ENCODE results near the gene ZSCAN31. TPM values are rescaled to one million over a fixed set of nuclear protein-coding genes. Genes with fewer than 3 reads are reported as not detected.

The ZSCAN31 gene
- total RNA-seq, 1 experiment from 2014 or later = 6.6 TPM

DNA sequence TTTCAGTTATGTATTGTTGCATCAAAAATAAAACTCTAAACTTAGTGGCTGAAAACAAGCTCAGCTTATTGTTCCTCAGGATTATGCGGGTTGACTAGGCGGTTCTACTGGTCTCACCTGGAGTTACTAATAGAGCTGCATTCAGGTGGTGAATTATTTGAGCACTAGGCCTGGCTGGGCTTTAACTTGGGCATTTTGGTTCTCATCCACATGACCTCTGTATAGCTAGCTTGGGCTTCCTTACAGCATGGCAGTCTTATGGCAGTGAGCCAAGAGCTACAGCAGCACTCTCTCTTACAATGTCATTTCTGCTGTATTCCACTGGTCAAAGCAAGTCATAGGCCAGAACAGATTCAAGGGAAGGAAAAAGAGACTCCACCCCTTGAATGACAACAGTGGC is 53.0 kb downstream of the ZSCAN31 start (continued):
- TF ChIP-seq, protein P1, sequence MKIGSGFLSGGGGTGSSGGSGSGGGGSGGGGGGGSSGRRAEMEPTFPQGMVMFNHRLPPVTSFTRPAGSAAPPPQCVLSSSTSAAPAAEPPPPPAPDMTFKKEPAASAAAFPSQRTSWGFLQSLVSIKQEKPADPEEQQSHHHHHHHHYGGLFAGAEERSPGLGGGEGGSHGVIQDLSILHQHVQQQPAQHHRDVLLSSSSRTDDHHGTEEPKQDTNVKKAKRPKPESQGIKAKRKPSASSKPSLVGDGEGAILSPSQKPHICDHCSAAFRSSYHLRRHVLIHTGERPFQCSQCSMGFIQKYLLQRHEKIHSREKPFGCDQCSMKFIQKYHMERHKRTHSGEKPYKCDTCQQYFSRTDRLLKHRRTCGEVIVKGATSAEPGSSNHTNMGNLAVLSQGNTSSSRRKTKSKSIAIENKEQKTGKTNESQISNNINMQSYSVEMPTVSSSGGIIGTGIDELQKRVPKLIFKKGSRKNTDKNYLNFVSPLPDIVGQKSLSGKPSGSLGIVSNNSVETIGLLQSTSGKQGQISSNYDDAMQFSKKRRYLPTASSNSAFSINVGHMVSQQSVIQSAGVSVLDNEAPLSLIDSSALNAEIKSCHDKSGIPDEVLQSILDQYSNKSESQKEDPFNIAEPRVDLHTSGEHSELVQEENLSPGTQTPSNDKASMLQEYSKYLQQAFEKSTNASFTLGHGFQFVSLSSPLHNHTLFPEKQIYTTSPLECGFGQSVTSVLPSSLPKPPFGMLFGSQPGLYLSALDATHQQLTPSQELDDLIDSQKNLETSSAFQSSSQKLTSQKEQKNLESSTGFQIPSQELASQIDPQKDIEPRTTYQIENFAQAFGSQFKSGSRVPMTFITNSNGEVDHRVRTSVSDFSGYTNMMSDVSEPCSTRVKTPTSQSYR (CRISPR knock-in tag; IDR thresholded peaks at IDR 0.05) = no peak
- TF ChIP-seq, protein P2, sequence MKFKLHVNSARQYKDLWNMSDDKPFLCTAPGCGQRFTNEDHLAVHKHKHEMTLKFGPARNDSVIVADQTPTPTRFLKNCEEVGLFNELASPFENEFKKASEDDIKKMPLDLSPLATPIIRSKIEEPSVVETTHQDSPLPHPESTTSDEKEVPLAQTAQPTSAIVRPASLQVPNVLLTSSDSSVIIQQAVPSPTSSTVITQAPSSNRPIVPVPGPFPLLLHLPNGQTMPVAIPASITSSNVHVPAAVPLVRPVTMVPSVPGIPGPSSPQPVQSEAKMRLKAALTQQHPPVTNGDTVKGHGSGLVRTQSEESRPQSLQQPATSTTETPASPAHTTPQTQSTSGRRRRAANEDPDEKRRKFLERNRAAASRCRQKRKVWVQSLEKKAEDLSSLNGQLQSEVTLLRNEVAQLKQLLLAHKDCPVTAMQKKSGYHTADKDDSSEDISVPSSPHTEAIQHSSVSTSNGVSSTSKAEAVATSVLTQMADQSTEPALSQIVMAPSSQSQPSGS (CRISPR knock-in tag; IDR thresholded peaks at IDR 0.05; ENCODE audit: borderline replicate concordance, low read depth) = no peak
- TF ChIP-seq IRF2 (CRISPR knock-in tag; IDR thresholded peaks at IDR 0.05; ENCODE audit: borderline replicate concordance, low read depth) = no peak
- TF ChIP-seq, protein P3, sequence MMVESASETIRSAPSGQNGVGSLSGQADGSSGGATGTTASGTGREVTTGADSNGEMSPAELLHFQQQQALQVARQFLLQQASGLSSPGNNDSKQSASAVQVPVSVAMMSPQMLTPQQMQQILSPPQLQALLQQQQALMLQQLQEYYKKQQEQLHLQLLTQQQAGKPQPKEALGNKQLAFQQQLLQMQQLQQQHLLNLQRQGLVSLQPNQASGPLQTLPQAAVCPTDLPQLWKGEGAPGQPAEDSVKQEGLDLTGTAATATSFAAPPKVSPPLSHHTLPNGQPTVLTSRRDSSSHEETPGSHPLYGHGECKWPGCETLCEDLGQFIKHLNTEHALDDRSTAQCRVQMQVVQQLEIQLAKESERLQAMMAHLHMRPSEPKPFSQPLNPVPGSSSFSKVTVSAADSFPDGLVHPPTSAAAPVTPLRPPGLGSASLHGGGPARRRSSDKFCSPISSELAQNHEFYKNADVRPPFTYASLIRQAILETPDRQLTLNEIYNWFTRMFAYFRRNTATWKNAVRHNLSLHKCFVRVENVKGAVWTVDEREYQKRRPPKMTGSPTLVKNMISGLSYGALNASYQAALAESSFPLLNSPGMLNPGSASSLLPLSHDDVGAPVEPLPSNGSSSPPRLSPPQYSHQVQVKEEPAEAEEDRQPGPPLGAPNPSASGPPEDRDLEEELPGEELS (CRISPR knock-in tag; IDR thresholded peaks at IDR 0.05) = no peak

DNA sequence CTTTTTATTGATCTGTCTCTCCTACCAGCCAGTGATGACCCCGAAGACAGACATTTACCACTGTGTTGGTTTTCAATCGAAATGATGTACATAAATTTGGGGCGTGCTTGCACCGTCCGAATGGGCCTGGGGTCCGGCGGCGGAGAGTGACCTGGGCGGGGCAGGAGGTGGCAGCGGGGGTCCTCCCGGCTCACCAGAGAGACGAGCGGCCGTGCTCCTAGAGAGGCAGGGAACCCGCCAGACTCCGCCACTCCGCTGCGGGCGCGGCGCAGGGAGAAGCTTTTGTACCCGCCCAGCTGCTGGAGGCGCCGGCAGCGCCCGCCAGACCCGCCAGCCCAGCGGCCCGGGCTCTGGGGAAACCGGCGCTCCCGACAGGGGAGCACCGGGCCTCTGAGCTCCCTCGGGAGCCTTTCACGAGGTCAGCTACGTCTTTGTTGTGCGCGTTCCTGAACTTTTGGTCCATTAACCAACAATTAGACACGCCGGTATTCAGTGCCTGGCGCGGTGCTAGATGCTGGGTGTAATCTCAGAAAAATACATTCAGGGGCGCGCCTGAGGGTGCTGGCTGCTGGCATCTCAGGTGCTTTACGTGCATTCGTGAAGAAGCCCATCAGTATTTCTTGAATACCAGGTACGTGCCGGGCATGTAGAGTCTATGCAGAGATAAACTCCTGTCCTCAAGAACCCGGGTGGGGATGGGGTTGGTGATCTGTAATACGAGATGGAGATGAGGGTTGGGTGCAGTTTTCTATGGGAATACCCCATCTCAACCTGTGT is 54.5 kb downstream of the ZSCAN31 start, which contains the start of gene PGBD1:
TSS of gene PGBD1 (plus strand) at position 285 of the 777 bp plus-strand sequence. CDS start 2,242 bp downstream, outside the sequence.
- Mint-ChIP-seq H3K27me3 (ENCODE audit: low read depth) (peaks cover 4% of the 10 kb centered on the region; the same call in 1 of the 2 replicates), H3K9me3 (no peaks in the 10 kb centered on the region), H3K4me3 (peak within 1 kb of the TSS; percentile 97), H3K36me3 (peaks cover 9% of the 10 kb centered on the region), H3K27ac (no peak within 1 kb of the TSS), H3K4me1 (peaks cover 14% of the 10 kb centered on the region)
- POLR2A ChIA-PET = interaction anchor here (0.6 to 1.6 kb wide), 5 partner anchors 14 to 157 kb away, joined by 3 to 10 read pairs (median 3); partner anchors contain the start of genes ZSCAN16 and ZSCAN26
- peak; percentile 92 for DNase-seq (ENCODE audit: low spot score)
- CTCF ChIA-PET = interaction anchor here (0.7 to 1.1 kb wide), 2 partner anchors 14 to 75 kb away, joined by 3 to 26 read pairs; partner anchors contain the start of gene ZSCAN26
- peak; percentile 97 for ATAC-seq
- TF ChIP-seq TCF7 (CRISPR knock-in tag; IDR thresholded peaks at IDR 0.05; ENCODE audit: low read depth) = no peak
- 0 out of 2 replicates have a peak, but pooled peaks have one; percentile 71 for TF ChIP-seq KAT7 (CRISPR knock-in tag; IDR thresholded peaks at IDR 0.05; ENCODE audit: borderline replicate concordance)
- no peak for TF ChIP-seq NFATC4 (CRISPR knock-in tag; IDR thresholded peaks at IDR 0.05)
- TF ChIP-seq, protein P3 (CRISPR knock-in tag; IDR thresholded peaks at IDR 0.05) = 0 out of 2 replicates have a peak, but pooled peaks have one; percentile 41
- peak; percentile 26; the same call in 1 of the 2 replicates for TF ChIP-seq ZNF423 (CRISPR knock-in tag; IDR thresholded peaks at IDR 0.05)
- peak; percentile 72 for TF ChIP-seq CREM (CRISPR knock-in tag; IDR thresholded peaks at IDR 0.05)
- peak; percentile 60; the same call in 1 of the 2 replicates for TF ChIP-seq FOXP1 (CRISPR knock-in tag; IDR thresholded peaks at IDR 0.05; ENCODE audit: borderline replicate concordance)
- peak; percentile 64 for TF ChIP-seq SP1 (CRISPR knock-in tag; conservative IDR thresholded peaks at IDR 0.05)
- no peak; the same call in 1 of the 2 replicates for TF ChIP-seq TEAD1 (CRISPR knock-in tag; IDR thresholded peaks at IDR 0.05)
- no peak for TF ChIP-seq ZBTB21 (CRISPR knock-in tag; IDR thresholded peaks at IDR 0.05; ENCODE audit: borderline replicate concordance)
- TF ChIP-seq, protein P4, sequence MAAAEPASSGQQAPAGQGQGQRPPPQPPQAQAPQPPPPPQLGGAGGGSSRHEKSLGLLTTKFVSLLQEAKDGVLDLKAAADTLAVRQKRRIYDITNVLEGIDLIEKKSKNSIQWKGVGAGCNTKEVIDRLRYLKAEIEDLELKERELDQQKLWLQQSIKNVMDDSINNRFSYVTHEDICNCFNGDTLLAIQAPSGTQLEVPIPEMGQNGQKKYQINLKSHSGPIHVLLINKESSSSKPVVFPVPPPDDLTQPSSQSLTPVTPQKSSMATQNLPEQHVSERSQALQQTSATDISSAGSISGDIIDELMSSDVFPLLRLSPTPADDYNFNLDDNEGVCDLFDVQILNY (CRISPR knock-in tag; IDR thresholded peaks at IDR 0.05) = 0 out of 2 replicates have a peak, but pooled peaks have one; percentile 60
- 0 out of 2 replicates have a peak, but pooled peaks have one; percentile 39 for TF ChIP-seq FOXK1 (CRISPR knock-in tag; IDR thresholded peaks at IDR 0.05)
- TF ChIP-seq ETV6 (CRISPR knock-in tag; IDR thresholded peaks at IDR 0.05) = no peak
- TF ChIP-seq NFE2L1 (CRISPR knock-in tag; IDR thresholded peaks at IDR 0.05) = 0 out of 2 replicates have a peak, but pooled peaks have one; percentile 23
- TF ChIP-seq, protein P5, sequence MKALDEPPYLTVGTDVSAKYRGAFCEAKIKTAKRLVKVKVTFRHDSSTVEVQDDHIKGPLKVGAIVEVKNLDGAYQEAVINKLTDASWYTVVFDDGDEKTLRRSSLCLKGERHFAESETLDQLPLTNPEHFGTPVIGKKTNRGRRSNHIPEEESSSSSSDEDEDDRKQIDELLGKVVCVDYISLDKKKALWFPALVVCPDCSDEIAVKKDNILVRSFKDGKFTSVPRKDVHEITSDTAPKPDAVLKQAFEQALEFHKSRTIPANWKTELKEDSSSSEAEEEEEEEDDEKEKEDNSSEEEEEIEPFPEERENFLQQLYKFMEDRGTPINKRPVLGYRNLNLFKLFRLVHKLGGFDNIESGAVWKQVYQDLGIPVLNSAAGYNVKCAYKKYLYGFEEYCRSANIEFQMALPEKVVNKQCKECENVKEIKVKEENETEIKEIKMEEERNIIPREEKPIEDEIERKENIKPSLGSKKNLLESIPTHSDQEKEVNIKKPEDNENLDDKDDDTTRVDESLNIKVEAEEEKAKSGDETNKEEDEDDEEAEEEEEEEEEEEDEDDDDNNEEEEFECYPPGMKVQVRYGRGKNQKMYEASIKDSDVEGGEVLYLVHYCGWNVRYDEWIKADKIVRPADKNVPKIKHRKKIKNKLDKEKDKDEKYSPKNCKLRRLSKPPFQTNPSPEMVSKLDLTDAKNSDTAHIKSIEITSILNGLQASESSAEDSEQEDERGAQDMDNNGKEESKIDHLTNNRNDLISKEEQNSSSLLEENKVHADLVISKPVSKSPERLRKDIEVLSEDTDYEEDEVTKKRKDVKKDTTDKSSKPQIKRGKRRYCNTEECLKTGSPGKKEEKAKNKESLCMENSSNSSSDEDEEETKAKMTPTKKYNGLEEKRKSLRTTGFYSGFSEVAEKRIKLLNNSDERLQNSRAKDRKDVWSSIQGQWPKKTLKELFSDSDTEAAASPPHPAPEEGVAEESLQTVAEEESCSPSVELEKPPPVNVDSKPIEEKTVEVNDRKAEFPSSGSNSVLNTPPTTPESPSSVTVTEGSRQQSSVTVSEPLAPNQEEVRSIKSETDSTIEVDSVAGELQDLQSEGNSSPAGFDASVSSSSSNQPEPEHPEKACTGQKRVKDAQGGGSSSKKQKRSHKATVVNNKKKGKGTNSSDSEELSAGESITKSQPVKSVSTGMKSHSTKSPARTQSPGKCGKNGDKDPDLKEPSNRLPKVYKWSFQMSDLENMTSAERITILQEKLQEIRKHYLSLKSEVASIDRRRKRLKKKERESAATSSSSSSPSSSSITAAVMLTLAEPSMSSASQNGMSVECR (CRISPR knock-in tag; IDR thresholded peaks at IDR 0.05; ENCODE audit: borderline replicate concordance) = no peak

All from WTC11 (cell line).